BE2C (cell line): ENCODE measurements around the gene DENND1A.
"Not testable (repeated sequence)": the region's sequence is repeated elsewhere in the genome, so short reads cannot be mapped to it uniquely, and the experiment has no call there.

ENCODE experiments used
- DNase-seq: peaks from one replicate; pipeline ENCODE4 v3.0.0-alpha.2; 2020
- H3K27me3 ChIP-seq: fragments of 250-450 bp; sonication (Bioruptor Pico); 2 replicates; pipeline ENCODE4 v1.5.1; 2020; ENCODE audit warnings: mild to moderate bottlenecking
- H3K36me3 ChIP-seq: fragments of 250-450 bp; sonication (Bioruptor Pico); 2 replicates; pipeline ENCODE4 v1.5.1; 2020; ENCODE audit warnings: mild to moderate bottlenecking
- H3K4me1 ChIP-seq: fragments of 250-450 bp; sonication (Bioruptor Pico); 2 replicates; pipeline ENCODE4 v1.5.1; 2020
- H3K4me3 ChIP-seq: 2 replicates; pipeline ENCODE4 v1.5.1; 2011; ENCODE audit warnings: low read depth, low read length
- H3K9me3 ChIP-seq: fragments of 250-450 bp; sonication (Bioruptor Pico); 2 replicates; pipeline ENCODE4 v1.5.1; 2020
- TF ChIP-seq, protein P1 (sequence below): IDR thresholded peaks from 2 replicates; pipeline ENCODE4 v1.5.1; 2012; ENCODE audit warnings: mild to moderate bottlenecking, low read depth, low read length

Gene DENND1A

DNA sequence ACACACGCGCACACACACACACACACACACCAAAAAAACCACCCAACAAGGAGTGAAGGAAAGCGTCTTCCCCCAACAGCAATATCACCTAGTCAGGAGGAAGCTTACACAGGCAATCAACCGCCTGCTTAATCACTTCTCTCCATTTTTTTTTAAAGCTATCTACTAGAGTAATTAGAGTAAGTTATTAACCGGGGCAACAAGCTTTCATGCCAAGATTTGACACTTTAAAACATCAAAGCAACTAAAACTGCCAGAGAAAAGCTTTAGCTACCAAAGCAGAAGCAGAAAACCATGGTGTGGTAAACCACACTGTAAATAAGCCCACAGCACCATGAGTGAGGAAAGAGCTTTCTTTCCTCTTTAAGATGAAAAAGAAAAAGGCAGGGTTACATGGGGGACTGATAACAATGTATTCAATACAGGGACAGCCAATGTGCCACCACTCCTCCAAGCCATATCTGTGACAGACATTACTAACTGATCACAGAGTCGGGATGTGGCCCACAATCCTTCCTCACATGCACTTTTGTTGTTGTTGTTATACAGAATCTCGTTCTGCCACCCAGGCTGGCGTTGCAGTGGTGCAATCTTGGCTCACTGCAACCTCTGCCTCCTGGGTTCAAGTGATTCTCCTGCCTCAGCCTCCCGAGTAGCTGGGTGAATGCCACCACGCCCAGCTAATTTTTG, 291.8 kb downstream of the DENND1A start:
- Histone ChIP-seq H3K27me3 (no peaks in the 10 kb centered on the region), H3K4me1 (no peaks in the 10 kb centered on the region; the same call in 1 of the 2 replicates), H3K9me3 (no peaks in the 10 kb centered on the region), H3K4me3 (no peak overlapping the region), H3K36me3 (no peaks in the 10 kb centered on the region)
- DNase-seq, result no peak
- TF ChIP-seq, protein P1, sequence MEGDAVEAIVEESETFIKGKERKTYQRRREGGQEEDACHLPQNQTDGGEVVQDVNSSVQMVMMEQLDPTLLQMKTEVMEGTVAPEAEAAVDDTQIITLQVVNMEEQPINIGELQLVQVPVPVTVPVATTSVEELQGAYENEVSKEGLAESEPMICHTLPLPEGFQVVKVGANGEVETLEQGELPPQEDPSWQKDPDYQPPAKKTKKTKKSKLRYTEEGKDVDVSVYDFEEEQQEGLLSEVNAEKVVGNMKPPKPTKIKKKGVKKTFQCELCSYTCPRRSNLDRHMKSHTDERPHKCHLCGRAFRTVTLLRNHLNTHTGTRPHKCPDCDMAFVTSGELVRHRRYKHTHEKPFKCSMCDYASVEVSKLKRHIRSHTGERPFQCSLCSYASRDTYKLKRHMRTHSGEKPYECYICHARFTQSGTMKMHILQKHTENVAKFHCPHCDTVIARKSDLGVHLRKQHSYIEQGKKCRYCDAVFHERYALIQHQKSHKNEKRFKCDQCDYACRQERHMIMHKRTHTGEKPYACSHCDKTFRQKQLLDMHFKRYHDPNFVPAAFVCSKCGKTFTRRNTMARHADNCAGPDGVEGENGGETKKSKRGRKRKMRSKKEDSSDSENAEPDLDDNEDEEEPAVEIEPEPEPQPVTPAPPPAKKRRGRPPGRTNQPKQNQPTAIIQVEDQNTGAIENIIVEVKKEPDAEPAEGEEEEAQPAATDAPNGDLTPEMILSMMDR, result no peak

DNA sequence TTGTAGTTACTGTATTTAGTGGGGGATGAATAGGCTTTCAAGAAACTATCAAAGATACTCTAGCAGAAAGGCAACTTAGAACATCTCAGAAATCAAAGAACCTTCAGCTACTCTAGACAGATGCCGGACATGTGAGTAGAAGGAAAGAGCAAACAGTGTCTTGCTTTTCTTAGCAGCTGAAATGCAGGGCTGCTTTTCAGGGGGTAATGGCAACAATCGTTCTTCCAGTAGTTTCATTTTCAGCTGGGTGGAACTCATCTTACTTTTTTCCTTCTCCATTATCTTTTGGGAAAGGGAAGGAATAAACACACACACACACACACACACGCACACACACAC, 292.4 kb downstream of the DENND1A start:
- H3K4me3 ChIP-seq, result no peak overlapping the region
- H3K9me3 ChIP-seq, result no peaks in the 10 kb centered on the region
- H3K4me1 ChIP-seq, result no peaks in the 10 kb centered on the region
- TF ChIP-seq, protein P1, result no peak
- H3K36me3 ChIP-seq, result no peaks in the 10 kb centered on the region
- DNase-seq, result no peak
- no peaks in the 10 kb centered on the region for H3K27me3 ChIP-seq

- H3K4me3 ChIP-seq, DNase-seq, H3K4me1 ChIP-seq: not testable (repeated sequence)
Observed at GRCh38 chr9:123636805-123637204, 293.1 kb downstream of the DENND1A start.

DNA sequence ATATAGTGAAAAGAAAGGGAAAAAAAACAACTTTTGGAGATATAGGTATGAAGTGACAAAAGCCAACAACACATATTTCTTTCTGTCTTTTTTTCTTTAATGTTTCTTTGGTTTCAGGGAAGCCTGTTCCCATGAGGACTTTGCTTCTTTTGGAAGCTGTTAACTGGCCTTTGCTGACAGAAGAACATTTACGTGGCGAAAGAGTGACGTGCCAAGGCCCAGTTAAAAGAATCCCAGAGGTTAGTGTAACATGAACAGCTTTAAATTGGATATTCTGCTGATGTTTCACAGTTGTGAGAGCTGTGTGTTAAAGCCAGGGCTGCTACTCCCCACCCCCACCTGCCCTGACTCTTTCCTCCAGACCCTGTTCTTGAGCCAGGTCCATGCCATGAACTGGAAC, 298.1 kb downstream of the DENND1A start:
- DNase-seq, result no peak
- Histone ChIP-seq H3K36me3 (no peaks in the 10 kb centered on the region), H3K4me3 (no peak overlapping the region), H3K9me3 (no peaks in the 10 kb centered on the region), H3K27me3 (no peaks in the 10 kb centered on the region), H3K4me1 (peaks cover 3% of the 10 kb centered on the region; the same call in 1 of the 2 replicates)
- TF ChIP-seq, protein P1, result no peak

More at GRCh38 chr9:123636805-123637204, 293.1 kb downstream of the DENND1A start:
- not testable (repeated sequence) for H3K9me3 ChIP-seq, H3K27me3 ChIP-seq, H3K36me3 ChIP-seq

GRCh38 chr9:123630233-123630632, 299.7 kb downstream of the DENND1A start:
- Histone ChIP-seq H3K36me3 (no peaks in the 10 kb centered on the region), H3K27me3 (no peaks in the 10 kb centered on the region), H3K4me1 (peaks cover 3% of the 10 kb centered on the region; the same call in 1 of the 2 replicates), H3K9me3 (no peaks in the 10 kb centered on the region), H3K4me3 (no peak overlapping the region)
- no peak for DNase-seq
- TF ChIP-seq, protein P1, result no peak

DNA sequence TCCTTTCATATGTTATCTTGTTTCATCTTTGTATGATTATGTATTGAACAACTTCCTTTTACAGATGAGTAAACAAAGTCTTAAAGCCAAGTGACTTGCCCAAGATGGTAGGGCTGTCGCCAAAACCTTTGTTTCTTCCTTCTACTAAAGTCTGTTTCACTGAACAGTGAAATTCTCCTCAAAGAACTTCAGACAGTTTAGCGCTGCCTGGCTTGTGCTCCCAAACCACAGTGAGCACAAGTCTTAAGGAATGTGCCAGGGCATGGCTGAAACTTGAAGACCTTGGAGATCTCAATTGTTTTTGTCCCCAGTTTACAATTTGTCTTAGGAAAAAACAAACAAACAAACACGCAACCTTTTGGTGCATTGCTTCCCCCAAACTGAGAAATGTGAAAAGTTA, 300.4 kb downstream of the DENND1A start:
- H3K9me3 ChIP-seq, result no peaks in the 10 kb centered on the region
- no peak overlapping the region for H3K4me3 ChIP-seq
- DNase-seq, result no peak
- H3K27me3 ChIP-seq, result no peaks in the 10 kb centered on the region
- peaks cover 3% of the 10 kb centered on the region; the same call in 1 of the 2 replicates for H3K4me1 ChIP-seq
- TF ChIP-seq, protein P1, result no peak
- no peaks in the 10 kb centered on the region for H3K36me3 ChIP-seq
